ENCODE results near the gene PSME3IP1.
"Not testable (repeated sequence)": the region's sequence is repeated elsewhere in the genome, so short reads cannot be mapped to it uniquely, and the experiment has no call there.

The PSME3IP1 gene

DNA sequence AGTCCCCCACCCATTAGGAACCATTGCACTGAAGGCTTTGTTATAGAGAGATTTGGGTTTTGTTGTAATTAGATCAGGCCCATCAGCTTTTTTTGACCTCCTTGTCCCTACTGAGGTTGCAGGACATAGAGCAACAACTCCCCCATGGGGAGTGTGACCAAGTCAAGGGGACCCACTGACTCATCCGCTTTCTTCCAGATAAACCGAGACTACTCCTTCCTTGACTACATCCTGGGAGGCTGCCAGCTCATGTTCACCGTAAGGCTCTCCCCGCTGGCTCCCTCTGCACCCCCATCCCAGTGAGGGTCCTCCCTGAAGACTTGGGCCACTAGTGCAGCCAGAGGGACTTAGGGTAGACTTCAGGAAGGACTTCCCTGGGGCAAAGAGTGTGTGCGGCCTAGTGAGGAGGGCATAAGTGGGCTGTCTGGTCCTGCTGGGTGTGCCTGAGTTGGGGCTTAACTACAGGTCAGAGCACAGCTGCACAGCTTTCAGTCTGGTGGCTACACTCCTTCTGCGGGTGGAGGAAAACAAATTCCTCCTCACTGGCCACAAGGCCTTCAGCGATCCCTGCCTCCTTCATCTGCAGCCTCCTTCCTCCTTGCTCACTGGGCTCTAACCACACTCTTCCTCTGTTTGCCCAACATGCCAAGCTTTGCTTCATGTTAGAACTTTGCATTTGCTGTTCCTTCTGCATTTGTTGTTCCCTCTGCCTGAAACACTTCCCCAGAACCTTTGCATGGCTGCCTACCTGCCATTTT, 62.4 kb downstream of the PSME3IP1 start:
- no peak for DNase-seq

DNA sequence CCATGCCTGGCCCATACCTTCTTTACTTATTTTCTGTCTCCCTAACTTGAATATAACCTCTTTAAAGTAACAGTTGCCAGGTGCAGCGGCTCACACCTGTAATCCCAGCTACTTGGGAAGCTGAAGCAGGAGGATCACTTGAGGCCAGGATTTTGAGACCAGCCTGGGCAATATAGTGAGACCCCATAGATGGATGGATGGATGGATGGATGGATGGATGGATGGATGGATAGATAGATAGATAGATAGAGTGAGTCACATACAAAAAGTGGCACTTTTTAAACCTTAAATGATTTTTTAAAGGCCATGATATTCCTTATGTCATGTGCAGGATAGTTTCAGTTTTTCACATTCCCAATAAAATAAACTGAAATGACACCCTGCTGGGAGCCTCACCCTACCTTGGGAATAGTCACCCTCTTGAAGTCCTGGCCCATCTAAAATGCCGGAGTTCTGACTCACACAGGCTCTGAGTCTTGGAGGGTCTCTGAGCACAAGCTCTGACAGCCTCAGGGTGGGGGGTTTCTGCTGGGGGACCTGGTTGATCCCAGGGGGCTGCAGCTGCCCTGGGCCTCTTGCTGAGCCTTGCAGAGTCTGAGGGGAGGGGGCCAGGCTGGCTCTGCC, 67.3 kb downstream of the PSME3IP1 start:
- DNase-seq = no peak

DNA sequence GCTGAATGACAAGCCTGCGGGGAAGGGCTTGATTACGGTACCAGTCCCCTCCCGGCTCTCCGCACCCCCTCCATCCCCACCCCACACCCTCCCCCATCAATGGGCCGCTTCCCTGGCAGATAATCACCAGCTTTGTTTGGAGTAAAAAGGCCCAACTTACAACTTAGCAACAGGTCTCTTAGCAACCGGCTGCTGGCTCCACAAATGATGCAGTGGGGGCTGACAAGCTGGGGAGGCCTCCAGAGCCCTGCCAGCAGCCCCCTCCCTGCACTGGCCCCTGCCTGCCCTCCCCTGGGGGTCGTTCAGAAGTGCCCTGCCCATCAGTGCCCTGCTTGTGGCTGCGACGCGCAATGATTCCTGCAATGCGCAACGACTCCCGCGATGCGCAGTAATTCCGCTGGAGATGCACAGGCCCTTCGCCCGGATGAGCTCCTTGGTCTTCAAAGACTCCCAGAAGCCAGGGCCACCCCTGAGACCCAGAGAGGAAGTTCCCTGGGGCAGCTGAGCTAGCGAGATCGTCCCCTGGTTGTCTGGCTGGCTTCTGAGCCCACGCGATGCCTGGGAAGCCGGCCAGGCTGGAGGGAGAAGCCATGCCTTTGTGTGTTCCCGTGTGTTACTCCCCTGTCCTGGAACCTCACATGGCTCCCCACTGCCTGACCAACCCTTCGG, 70.2 kb downstream of the PSME3IP1 start:
- DNase-seq = no peak

DNA sequence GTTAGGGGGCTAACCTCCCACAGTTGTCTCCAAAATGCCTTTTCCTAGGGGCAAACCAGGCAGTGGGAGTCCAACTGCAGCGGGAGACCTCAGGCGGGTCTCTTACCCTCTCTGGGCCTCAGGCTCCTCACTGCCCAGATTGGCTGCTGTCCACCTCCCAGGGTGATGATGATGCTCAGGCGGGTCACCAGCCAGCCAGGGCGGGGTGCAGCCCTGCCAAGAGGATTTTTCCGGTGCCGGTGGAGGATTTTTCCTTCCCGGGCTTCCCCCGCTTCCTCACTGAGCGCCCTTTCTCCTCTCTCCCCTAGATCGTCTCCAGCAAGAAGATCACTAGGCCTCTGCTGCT, 70.7 kb downstream of the PSME3IP1 start:
- no peak for DNase-seq

DNA sequence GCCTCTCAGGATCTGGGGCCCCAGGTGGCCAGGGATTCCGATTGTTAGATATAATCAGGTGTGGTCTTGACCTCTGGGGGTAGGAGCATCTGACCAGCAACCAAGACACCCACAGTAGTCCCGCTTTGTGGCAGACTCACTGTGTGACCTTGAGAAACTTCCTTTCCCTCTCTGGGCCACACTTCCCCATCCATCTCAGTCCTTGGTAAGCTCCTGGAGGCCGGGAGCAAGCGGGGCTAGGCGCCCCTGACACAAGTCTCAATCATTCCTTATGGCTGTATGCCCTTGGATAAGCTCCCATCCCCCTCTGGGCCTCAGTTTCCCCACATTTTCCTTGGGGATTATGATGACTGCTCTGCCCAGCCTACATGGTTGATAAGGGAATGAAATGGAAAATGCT, 72.2 kb downstream of the PSME3IP1 start:
- DNase-seq = no peak

DNA sequence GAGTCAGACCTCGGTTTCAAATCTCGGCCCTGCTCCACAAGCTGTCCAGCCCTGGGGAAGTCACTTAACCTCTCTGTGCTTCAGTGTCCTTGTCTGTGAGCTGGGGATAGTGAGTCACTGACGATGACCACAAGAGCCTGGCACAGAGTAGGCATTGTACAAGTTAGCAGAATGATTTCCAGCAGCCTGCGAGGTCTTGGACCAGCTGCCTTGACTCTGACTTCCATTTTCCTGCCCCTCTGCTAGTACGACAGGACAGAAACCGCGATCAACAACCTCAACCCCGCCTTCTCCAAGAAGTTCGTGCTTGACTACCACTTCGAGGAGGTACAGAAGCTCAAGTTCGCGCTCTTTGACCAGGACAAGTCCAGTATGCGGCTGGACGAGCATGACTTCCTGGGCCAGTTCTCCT, 72.8 kb downstream of the PSME3IP1 start:
- no peak for DNase-seq

DNA sequence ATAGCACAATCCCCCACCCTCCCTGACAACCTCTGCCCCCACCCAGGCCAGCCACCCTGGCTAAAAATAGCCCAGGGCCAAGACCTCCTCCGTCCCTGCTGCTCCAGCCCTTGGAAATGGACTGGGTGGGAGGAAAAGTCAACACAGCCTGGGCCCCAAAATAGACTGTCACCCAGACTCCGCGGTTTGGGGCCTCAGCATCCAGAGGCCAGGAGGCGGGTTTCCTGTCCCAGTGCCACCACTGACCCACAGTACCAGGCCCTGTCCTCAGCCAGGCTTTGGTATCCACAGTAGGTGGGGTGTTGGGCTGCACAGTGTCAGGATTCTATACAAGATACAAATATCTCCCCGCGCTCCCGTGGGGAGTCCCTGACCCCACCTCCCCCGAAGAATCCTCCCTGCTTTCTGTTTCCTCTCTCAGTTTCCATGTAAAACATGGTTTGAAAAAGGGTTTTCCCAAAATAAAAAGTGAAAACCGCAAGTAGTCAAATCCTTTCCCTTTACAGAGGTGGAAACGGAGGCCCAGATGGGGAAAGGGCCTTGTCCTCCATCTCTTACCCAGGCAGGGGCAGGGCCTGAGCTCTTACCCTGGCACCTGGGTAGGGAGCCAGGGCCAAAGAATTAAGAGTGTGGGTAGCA, 73.3 kb downstream of the PSME3IP1 start:
- DNase-seq = no peak

DNA sequence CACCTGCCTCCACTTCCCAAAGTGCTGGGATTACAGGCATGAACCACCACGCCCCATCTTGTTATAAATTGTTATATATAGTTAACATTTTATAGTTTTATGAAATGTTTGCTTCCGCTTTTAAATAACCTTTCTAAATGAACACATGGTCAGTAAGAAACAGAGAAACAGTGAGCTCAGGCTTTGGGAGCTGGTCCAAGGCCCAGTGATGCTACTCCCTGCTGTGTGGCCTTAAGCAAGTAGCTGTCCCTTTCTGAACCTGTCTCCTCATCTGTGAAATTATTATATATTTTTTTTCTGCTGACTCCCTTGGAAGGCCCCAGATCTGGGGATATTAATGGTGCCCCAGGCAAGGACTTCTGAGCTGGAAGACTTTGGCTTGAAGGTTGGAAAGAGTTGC, 74.4 kb downstream of the PSME3IP1 start:
- DNase-seq = no peak

DNA sequence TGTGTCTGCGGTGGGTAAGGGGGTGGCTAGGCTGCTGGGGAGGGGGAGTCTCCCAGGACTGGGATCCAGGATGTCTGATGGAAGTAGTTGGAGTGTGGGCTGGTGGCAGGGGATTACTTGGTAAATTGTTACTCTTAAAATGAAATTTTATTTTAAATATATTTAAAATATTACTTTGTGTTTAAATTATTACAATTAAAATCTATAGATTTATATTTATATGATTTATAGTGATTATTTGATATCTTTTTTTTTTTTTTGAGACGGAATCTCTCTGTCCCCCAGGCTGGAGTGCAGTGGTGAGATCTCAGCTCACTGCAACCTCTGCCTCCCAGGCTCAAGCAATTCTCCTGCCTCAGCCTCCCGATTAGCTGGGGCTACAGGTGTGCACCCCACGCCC, 74.9 kb downstream of the PSME3IP1 start:
- DNase-seq = no peak

DNA sequence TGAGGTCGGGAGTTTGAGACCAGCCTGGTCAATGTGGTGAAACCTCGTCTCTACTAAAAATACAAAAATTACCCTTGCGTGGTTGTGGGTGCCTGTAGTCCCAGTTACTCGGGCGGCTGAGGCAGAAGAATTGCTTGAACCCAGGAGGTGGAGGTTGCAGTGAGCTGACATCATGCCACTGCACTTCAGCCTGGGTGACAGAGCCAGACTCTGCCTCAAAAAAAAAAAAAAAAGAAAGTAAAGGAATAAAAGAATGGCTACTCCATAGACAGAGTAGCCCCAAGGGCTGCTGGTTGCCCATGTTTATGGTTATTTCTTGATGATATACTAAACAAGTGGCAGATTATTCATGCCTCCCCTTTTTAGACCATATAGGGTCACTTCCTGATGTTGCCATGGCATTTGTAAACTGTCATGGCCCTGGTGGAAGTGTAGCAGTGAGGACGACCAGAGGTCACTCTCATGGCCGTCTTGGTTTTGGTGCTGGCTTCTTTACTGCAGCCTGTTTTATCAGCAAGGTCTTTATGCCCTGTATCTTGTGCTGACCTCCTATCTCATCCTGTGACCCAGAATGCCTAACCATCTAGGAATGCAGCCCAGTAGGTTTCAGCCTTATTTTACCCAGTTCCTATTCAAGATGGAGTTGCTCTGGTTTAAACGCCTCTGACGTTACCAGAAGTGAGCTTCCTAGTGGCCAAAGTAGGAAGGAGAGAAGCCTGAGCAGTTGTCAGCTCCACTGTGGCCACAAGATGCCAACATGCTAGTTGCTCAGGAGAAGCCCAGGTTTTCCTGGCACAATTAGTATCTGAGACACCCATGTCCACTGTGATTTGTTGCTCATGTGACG, 76.4 kb downstream of the PSME3IP1 start:
- not testable (repeated sequence) for DNase-seq

DNA sequence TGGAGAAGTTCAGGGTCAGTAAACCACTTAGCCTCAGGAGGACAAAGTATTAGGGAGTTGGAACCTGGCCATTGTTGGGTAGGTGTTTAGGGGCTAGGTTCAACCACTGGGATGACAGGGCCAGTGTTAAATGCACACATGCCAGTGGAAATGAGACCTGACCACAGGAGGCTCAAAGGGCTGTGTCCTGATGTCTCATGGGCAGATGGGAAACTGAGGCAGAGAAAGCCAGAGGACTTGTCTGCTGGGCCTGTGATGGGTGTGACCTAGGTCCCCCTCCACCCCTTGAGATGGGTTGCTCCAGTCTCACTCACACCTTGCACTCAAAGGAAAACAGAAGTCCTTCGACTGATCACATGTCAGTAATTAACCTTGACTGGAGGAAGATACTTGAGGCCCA, 77.4 kb downstream of the PSME3IP1 start:
- DNase-seq = no peak

DNA sequence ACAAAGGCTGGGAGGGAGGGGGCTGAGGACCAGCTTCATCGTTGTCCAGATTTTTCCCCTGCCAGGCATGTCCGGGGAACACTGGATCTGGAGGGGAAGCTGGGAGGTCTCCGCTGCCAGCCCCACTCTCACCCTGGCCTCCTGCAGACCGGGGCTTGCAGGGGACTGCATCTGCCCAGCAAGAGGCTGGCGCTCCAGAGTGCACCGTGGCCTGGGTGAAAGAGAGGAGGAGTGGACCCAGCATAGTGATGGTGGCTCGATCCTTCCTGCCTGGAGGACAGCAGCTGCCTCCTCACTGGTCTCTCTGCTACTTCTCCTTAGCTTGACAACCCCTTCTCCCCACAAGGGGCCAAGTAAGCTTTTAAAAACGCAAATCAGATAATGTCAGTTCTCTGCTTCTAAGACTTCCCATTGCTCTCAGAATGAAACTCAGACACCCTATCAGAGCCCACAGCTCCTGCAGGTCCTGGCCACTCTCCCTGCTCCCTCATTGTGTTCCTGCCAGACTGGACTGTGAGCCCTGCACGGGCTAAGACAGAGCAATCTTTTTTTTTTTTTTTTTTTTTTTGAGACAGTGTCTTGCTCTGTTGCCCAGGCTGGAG, 78.4 kb downstream of the PSME3IP1 start:
- no peak for DNase-seq

DNA sequence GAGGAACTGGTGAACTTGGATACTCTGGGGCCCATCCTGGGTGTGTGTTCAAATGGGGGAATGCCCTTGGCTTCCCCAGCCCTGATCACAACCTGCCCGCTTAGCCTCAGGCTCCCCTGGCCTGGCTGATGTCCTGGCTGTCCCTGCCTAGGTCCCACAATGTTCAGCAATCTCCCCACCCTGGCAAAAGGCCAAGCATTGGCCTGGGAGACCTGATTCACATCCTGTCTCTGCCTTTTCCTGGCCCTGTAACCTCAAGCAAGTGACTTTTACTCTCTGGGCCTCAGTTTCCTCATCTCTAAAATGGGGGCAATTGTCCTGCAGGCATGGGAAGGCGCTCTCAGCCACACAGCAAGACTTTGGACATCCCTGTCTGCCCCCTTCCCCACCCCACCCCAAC, 79.1 kb downstream of the PSME3IP1 start:
- DNase-seq = no peak

DNA sequence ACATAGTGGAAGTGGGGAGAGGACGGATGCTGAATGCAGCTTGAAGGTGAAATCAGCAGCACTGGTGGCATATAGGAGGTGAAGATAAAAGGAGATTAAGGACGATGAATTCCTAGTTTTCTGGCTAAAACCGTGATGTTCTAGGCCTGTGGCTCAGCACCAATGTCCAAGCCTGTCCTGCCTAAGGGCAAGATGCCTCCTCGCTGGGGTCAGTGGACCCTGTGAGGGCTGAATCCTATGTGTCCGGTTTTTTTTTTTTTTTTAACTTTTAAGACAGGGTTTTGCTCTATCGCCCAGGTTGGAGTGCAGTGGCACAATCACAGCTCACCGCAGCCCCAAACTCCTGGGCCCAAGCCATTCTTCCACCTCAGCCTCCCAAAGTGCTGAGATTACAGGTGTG, 80.7 kb downstream of the PSME3IP1 start:
- no peak for DNase-seq

DNA sequence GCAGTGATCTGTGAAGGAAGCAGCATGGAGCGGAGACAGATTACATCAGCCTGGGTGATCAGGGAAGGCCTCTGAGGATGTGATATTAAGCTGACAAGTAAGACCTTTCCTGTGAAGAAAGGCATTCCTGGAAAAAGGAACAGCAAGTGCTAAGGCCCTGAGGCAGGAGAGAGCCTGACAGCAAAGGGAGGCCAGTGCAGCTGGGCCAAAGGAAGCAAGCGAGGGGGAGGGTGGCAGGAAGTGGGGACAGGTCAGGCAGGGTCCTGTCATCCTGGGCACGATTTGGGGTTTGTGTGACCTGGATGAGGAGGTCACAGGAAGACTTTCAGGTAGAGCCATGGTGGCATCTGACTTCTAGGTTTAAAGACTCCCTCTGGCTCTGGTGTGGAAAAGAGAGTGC, 81.1 kb downstream of the PSME3IP1 start:
- no peak for DNase-seq

DNA sequence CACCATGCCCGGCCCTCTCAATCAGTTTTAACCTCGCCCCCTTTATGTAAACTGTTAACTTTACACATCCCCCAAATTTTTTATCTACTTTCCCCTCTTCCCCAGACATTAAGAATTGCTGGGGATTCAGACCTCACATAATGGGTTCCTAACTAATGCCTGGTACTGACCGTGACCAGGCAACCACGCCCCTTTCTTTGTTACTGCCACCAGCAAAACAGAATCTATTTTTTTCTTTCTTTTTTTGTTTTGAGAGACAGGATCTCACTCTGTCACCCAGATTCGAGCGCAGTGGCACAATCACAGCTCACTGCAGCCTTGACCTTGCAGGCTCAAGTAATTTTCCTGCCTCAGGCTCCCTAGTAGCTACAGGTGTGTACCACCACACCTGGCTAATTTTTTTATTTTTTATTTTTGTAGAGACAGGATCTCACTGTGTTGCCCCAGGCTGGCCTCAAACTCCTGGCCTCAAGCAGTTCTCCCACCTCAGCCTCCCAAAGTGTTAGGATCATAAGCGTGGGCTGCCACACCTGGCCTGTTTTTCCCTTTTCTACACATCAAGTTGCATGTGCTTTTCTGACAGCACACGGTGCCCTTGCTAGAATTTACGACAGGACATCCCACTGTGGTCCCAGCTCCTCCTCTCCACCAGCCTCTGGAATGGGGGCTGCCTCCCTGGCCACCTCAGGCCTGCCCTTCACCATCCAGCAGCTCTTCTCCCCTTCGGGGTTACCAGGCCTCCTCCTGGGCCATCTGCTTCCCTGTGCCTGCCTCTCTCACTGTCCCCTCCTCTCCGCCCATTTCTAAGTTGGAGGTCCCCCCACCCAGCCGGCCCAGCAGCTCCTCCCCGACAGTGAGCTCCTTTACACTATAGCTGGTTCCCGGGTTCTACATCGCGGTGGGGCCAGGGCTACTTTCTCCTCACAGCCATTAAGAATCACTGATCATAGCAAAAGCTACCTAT, 82.7 kb downstream of the PSME3IP1 start:
- no peak for DNase-seq

All from NCI-H187 (cell line).